Suppressor macrophage (primary cell): ENCODE data around the gene LTA4H.

ENCODE experiments used
- DNase-seq, 4 experiments: peaks; one replicate each; pipeline ENCODE4 v3.0.0-alpha.2; 2020 to 2022

The LTA4H gene

DNA sequence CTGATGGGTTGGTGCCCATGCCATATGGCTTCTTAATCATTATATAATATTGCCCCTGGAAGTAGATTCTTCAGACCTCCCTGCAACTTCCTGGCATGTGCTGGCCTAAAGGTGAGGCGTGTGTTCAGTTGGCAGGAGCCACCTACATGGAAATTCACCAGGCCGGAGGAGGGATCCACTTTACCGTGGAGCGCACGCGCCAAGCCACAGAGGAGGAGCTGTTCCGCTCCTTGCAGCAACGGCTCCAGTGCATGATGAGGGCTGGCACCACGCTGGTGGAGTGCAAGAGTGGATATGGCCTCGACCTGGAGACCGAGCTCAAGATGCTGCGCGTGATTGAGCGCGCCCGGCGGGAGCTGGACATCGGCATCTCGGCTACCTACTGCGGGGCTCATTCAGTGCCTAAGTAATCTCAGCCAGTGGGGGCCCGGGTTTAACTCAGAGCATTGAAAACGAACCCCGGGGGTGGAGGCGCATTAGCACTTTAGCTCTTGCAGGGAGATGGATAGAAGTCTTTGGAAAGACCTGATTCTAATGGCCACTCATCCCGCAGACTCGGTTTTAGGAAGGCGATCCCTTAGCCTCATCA lies 78.7 kb downstream of the LTA4H start:
- no peak for DNase-seq

DNA sequence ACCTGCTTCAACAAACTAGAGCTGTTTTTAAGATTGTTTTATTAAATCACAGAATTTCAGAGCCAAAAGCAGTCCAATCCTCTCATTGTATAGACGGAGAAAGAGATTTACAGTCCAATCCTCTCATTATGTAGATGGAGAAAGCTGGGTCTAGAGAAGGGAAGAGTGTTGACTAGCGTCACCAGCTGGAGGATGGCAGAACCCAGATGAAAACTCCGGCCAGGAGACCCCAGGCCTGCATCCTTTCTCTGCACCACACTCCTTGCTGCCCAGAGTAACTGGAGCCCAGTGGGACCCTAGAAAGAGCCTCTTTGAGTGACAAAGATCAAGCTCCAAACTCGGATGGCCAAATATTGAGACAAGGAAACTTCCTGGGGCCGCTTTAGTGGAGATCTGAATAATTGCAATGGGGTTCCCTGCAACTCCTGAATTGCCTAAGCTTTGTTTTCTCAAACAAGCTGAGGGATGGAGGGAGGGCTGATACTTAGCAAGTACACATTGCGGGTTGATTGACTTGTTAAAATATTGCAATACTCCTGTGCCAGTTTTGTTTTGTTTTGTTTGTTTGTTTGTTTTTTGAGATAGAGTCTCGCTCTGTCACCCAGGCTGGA lies 79.7 kb downstream of the LTA4H start:
- no peak for DNase-seq

DNA sequence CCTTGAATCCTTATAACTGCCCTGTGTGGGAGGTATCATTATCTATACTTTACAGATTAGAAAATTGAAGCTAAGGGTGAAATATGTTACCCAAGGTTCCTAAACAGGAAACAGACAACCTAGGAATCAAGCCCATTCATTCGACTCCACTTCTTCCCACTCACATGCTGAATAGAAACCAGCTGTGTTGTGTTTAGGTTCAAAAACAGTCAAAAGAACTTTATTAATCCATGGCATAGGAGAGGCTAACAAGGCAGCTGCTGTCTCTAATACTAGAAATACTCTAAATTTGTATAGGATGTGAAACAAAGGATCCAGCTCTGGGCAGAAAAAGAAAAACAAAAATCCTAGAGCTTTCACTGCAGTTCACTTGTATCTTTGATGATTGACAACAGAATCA lies 82.4 kb downstream of the LTA4H start:
- peak in 3 of 4 experiments; percentile 13 to 37 (median 20) for DNase-seq

DNA sequence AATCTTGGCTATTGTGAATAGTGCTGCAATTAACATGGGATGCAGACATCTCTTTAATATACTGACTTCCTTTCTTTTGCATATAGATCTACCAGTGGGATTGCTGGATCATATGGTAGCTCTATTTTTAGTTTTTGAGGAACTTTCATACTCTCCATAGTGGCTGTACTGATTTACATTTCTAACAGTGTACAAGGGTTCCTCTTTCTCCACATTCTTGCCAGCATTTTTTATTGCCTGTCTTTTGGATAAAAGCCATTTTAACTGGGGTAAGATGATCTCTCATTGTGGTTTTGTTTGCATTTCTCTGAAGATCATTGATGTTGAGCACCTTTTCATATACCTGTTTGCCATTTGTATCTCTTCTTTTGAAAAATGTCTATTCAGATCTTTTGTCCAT lies 83.9 kb downstream of the LTA4H start:
- peak; percentile 10 to 82 (median 58) for DNase-seq
